ENCODE measurements around the gene COX4I2.

The COX4I2 gene

DNA sequence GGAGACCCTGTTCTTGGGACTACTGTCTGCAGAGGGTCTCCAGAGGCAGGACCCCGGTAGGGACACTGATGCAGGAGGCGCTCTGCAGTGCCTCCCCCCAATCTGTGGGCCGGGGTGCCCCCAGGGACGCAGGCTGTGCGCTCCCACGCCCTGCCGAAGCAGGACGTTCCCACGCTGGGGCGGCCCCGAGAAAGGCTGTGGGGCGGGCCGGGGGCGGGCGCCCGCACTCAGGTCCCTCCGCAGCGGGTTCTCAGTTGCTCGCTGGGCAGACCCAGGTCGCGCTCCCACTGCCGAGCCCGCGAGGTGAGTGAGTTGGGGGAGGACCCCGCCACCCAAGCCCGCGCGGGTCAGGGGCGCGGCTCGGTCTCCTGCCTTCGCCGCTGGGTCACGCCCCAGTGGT lies at the start of gene COX4I2:
TSS of gene COX4I2 (plus strand) at position 253 of the 400 bp plus-strand sequence. CDS start 1,106 bp downstream, outside the sequence.
- no peak for TF ChIP-seq CTCF (IDR thresholded peaks at IDR 0.05; ENCODE audit: low read depth, low read length)
- H3K4me3 ChIP-seq (ENCODE audit: low read depth, low read length): no peak within 1 kb of the TSS

DNA sequence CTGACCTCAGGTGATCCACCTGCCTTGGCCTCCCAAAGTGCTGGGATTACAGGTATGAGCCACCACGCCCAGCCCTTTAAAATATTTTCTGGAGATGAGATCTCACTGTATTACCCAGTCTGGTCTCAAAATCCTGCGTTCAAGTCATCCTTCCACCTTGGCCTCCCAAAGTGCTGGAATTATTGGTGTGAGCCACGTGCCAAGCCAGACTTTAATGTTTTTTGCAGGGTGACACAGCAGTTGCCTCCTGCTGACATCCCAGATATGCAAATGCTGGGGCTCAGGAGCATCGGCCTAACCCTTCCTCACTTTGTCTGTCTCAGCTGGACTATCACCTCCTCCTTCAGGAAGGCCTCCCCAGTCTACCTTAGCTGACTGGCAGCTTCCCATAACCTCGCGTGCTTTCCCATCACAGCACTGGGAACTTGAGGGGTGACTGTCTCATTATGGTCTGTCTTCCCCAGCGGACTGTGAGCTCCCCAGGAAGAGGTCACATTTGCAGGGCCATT lies 46.9 kb upstream of the COX4I2 start:
- no peak for TF ChIP-seq CTCF (IDR thresholded peaks at IDR 0.05; ENCODE audit: low read depth, low read length)
- no peak overlapping the region for H3K4me3 ChIP-seq (ENCODE audit: low read depth, low read length)

DNA sequence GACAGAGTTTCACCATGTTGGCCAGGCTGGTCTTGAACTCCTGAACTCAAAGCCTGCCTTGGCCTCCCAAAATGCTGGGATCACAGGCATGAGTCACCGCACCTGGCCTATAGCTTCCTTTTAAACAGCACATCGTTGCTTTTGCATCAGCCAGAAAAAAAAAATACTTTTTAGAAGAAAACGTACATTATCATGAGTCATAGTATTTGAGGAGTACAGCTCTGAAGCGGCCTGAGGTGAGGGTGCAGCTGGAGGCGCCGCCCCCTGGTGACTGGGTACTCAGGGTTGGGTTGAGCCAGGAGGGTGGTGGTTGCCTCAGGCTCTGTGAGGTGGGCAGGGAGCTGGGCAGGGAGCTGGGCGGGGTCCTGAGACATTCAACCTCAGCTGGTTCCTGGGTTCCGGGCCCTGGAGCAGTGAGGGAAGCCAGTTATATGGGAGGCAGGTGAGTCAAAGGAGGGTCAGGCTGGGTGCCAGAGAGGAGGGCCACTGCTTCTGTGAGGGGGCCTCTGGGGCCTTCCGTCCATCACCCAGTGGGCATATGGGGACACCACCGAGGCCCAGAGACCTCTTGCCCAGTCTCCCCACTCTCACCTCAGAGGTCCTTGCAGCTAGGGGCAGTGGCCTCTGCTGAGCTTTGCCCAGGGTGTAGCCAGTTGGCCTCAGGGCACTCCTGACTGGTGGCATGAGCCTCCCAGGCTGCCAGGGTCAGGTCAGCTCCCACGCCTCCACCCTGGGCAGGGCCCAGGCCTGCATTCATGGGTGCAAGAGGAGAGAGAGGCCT lies 44.3 kb upstream of the COX4I2 start:
- TF ChIP-seq CTCF (IDR thresholded peaks at IDR 0.05; ENCODE audit: low read depth, low read length): no peak
- no peak overlapping the region for H3K4me3 ChIP-seq (ENCODE audit: low read depth, low read length)

DNA sequence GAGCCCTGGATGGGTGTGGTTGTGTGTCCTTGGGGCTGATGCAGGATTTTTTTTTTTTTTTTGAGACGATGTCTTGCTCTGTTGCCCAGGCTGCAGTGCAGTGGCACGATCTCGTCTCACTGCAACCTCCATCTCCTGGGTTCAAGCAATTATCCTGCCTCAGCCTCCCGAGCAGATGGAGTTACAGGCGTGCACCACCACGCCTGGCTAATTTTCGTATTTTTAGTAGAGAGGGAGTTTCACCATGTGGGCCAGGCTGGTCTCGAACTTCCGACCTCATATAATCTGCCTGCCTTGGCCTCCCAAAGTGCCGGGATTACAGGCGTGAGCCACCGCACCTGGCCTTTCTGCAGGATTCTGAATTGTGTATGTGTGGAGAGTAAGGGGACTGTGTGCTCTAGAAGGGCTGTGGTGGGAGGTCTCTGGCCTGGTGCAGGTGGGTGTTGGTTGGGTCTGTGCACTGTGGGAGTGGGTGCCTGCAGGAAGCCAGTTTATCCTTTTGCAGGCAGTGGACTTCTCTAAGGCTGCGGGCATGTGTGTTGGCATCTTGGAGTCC lies 43.6 kb upstream of the COX4I2 start:
- TF ChIP-seq CTCF (IDR thresholded peaks at IDR 0.05; ENCODE audit: low read depth, low read length): no peak
- H3K4me3 ChIP-seq (ENCODE audit: low read depth, low read length): no peak overlapping the region

GRCh38 chr20:31594558-31595379 lies 42.9 kb upstream of the COX4I2 start:
- no peak for TF ChIP-seq CTCF (IDR thresholded peaks at IDR 0.05; ENCODE audit: low read depth, low read length)
- no peak overlapping the region for H3K4me3 ChIP-seq (ENCODE audit: low read depth, low read length)

- no peak overlapping the region for H3K4me3 ChIP-seq (ENCODE audit: low read depth, low read length)
- no peak for TF ChIP-seq CTCF (IDR thresholded peaks at IDR 0.05; ENCODE audit: low read depth, low read length)
Observed at GRCh38 chr20:31595380-31595653, 42.4 kb upstream of the COX4I2 start.

Measured in WI38 (cell line).